GM13976 (cell line): ENCODE results near the gene MAPKAPK2.

Source experiments
- DNase-seq: peaks from one replicate; pipeline ENCODE4 v3.0.0; 2012; ENCODE audit warnings: low spot score
- CTCF ChIP-seq: IDR thresholded peaks from 2 replicates; pipeline ENCODE4 v1.5.1; 2012; ENCODE audit warnings: borderline replicate concordance, mild to moderate bottlenecking; ENCODE audit not compliant: insufficient read depth; ENCODE audit errors: extremely low read depth, missing control alignments, control extremely low read depth
- in situ Hi-C: fragments of 300-500 bp; cut with MboI; formaldehyde crosslinking; loops from one replicate; pipeline ENCODE4 v1.12.0; 2022; ENCODE audit warnings: low sequenced_read_pairs, mixed read lengths, inconsistent platforms; ENCODE audit not compliant: unreplicated experiment

The MAPKAPK2 gene

GRCh38 chr1:206694171-206695124 lies 9.7 kb downstream of the MAPKAPK2 start:
- TF ChIP-seq CTCF, result no peak
- no peak for DNase-seq

GRCh38 chr1:206695733-206696132 lies 11.0 kb downstream of the MAPKAPK2 start:
- in situ Hi-C loops, result no loop called here
- no peak for DNase-seq
- TF ChIP-seq CTCF, result no peak

More at GRCh38 chr1:206694171-206695124, 9.7 kb downstream of the MAPKAPK2 start:
- in situ Hi-C loops, result no loop called here

GRCh38 chr1:206696812-206697585 lies 12.3 kb downstream of the MAPKAPK2 start:
- in situ Hi-C loops, result no loop called here
- no peak for TF ChIP-seq CTCF
- no peak for DNase-seq

- DNase-seq, result no peak
- in situ Hi-C loops, result no loop called here
- no peak for TF ChIP-seq CTCF
Measured at GRCh38 chr1:206698011-206698410, 13.3 kb downstream of the MAPKAPK2 start.

- DNase-seq, result no peak
- TF ChIP-seq CTCF, result no peak
- in situ Hi-C loops, result no loop called here
Measured at GRCh38 chr1:206699000-206699586, 14.4 kb downstream of the MAPKAPK2 start.

- TF ChIP-seq CTCF, result no peak
- DNase-seq, result no peak
- in situ Hi-C loops, result no loop called here
Measured at GRCh38 chr1:206699626-206700025, 14.9 kb downstream of the MAPKAPK2 start.
